H9 (cell line): ENCODE measurements around the gene SVOP. TPM values are rescaled to one million over a fixed set of nuclear protein-coding genes. Genes with fewer than 3 reads are reported as not detected.

Source experiments
- DNase-seq: peaks from one replicate; pipeline ENCODE4 v3.0.0-alpha.2; 2017
- H2AFZ ChIP-seq: one replicate; pipeline ENCODE4 v1.6.1; 2013; ENCODE audit warnings: mild to moderate bottlenecking, low read length, control low read depth, moderate library complexity
- H2AK5ac ChIP-seq: 2 replicates; pipeline ENCODE4 v1.6.1; 2013; ENCODE audit warnings: low read length, control low read depth, mixed read lengths; ENCODE audit not compliant: insufficient read length
- H2BK120ac ChIP-seq: one replicate; pipeline ENCODE4 v1.6.1; 2013; ENCODE audit warnings: low read depth, mild to moderate bottlenecking, low read length, control low read depth, inconsistent platforms; ENCODE audit not compliant: poor library complexity, severe bottlenecking
- H2BK12ac ChIP-seq: 2 replicates; pipeline ENCODE4 v1.6.1; 2013; ENCODE audit warnings: low read length, control low read depth, mixed read lengths, low read depth; ENCODE audit not compliant: insufficient read length
- H2BK15ac ChIP-seq: 2 replicates; pipeline ENCODE4 v1.6.1; 2013; ENCODE audit warnings: low read depth, low read length, control low read depth
- H2BK20ac ChIP-seq: one replicate; pipeline ENCODE4 v1.6.1; 2013; ENCODE audit warnings: low read depth, mild to moderate bottlenecking, low read length, control low read depth, inconsistent platforms; ENCODE audit not compliant: poor library complexity, severe bottlenecking
- H2BK5ac ChIP-seq: 2 replicates; pipeline ENCODE4 v1.6.1; 2013; ENCODE audit warnings: low read length, control low read depth, mixed read lengths; ENCODE audit not compliant: insufficient read length
- H3K14ac ChIP-seq: 2 replicates; pipeline ENCODE4 v1.6.1; 2013; ENCODE audit warnings: low read length, control low read depth; ENCODE audit not compliant: insufficient read depth
- H3K18ac ChIP-seq: 2 replicates; pipeline ENCODE4 v1.6.1; 2013; ENCODE audit warnings: low read depth, mild to moderate bottlenecking, mixed read lengths, low read length, control low read depth; ENCODE audit not compliant: insufficient read length
- H3K23ac ChIP-seq: 2 replicates; pipeline ENCODE4 v1.6.1; 2013; ENCODE audit warnings: low read length, control low read depth, mixed read lengths, low read depth; ENCODE audit not compliant: insufficient read length
- H3K23me2 ChIP-seq: 2 replicates; pipeline ENCODE4 v1.6.1; 2013; ENCODE audit warnings: low read depth, mild to moderate bottlenecking, mixed read lengths, low read length, control low read depth; ENCODE audit not compliant: insufficient read length, poor library complexity, severe bottlenecking
- H3K27ac ChIP-seq: 2 replicates; pipeline ENCODE4 v1.5.1; 2013; ENCODE audit warnings: low read length, control low read depth, mixed read lengths, low read depth; ENCODE audit not compliant: insufficient read length
- H3K27me3 ChIP-seq: 2 replicates; pipeline ENCODE4 v1.6.1; 2013; ENCODE audit warnings: low read length, control low read depth, inconsistent platforms; ENCODE audit not compliant: insufficient read depth
- H3K4ac ChIP-seq: 2 replicates; pipeline ENCODE4 v1.6.1; 2013; ENCODE audit warnings: low read depth, mild to moderate bottlenecking, control low read depth, inconsistent platforms, low read length, moderate library complexity
- H3K4me1 ChIP-seq: 2 replicates; pipeline ENCODE4 v1.6.1; 2013; ENCODE audit warnings: low read length, control low read depth, inconsistent platforms; ENCODE audit not compliant: insufficient read depth
- H3K4me2 ChIP-seq: 2 replicates; pipeline ENCODE4 v1.6.1; 2013; ENCODE audit warnings: low read length, control low read depth, mixed read lengths; ENCODE audit not compliant: insufficient read length, insufficient read depth
- H3K56ac ChIP-seq: 2 replicates; pipeline ENCODE4 v1.6.1; 2013; ENCODE audit warnings: low read depth, mild to moderate bottlenecking, mixed read lengths, low read length, control low read depth; ENCODE audit not compliant: insufficient read length
- H3K79me1 ChIP-seq: 2 replicates; pipeline ENCODE4 v1.6.1; 2013; ENCODE audit warnings: low read depth, mild to moderate bottlenecking, moderate library complexity, low read length, control low read depth, inconsistent platforms; ENCODE audit not compliant: insufficient read depth, poor library complexity, severe bottlenecking
- H3K79me2 ChIP-seq: 2 replicates; pipeline ENCODE4 v1.6.1; 2013; ENCODE audit warnings: low read length, control low read depth, inconsistent platforms; ENCODE audit not compliant: insufficient read depth
- H3K9ac ChIP-seq: 2 replicates; pipeline ENCODE4 v1.6.1; 2013; ENCODE audit warnings: low read length, control low read depth, mixed read lengths; ENCODE audit not compliant: insufficient read length; ENCODE audit errors: extremely low read depth
- H3K9me3 ChIP-seq: one replicate; pipeline ENCODE4 v1.6.1; 2013; ENCODE audit warnings: low read depth, low read length, inconsistent platforms; ENCODE audit not compliant: control insufficient read depth
- H3T11ph ChIP-seq: one replicate; pipeline ENCODE4 v1.6.1; 2013; ENCODE audit warnings: mild to moderate bottlenecking, low read length, control low read depth, inconsistent platforms
- H4K20me1 ChIP-seq: one replicate; pipeline ENCODE4 v1.6.1; 2013; ENCODE audit not compliant: control insufficient read depth, insufficient read length, insufficient read depth
- H4K5ac ChIP-seq: 2 replicates; pipeline ENCODE4 v1.6.1; 2013; ENCODE audit warnings: low read depth, mild to moderate bottlenecking, mixed read lengths, low read length, control low read depth; ENCODE audit not compliant: insufficient read length
- H4K8ac ChIP-seq: replicated peaks from 2 replicates; pipeline ENCODE4 v1.6.1; 2013; ENCODE audit warnings: low read length, control low read depth, mixed read lengths, low read depth; ENCODE audit not compliant: insufficient read length
- H4K91ac ChIP-seq: 2 replicates; pipeline ENCODE4 v1.6.1; 2013; ENCODE audit warnings: low read depth, mild to moderate bottlenecking, moderate library complexity, mixed read lengths, low read length, control low read depth; ENCODE audit not compliant: insufficient read length
- H3K27ac Mint-ChIP-seq, 3 experiments: 2 replicates in 2 of 3; 3 replicates in 1 of 3; pipeline ENCODE4 v1.8.0; 2020 to 2021; ENCODE audit warnings: mixed read lengths in 3 of 3, mild to moderate bottlenecking in 1 of 3, moderate library complexity in 1 of 3
- H3K27me3 Mint-ChIP-seq: 2 replicates; pipeline ENCODE4 v1.8.0; 2021; ENCODE audit warnings: low read depth, mild to moderate bottlenecking, moderate library complexity, mixed read lengths
- H3K36me3 Mint-ChIP-seq, 3 experiments: 2 replicates in 2 of 3; 3 replicates in 1 of 3; pipeline ENCODE4 v1.8.0; 2020 to 2021; ENCODE audit warnings: low read depth in 3 of 3, mixed read lengths in 3 of 3; ENCODE audit not compliant: insufficient read depth in 1 of 3
- H3K4me1 Mint-ChIP-seq, 2 experiments: 2 replicates each; pipeline ENCODE4 v1.8.0; 2020; ENCODE audit warnings: mixed read lengths in 2 of 2
- H3K4me3 Mint-ChIP-seq, 2 experiments: 2 replicates in 1 of 2; 3 replicates in 1 of 2; pipeline ENCODE4 v1.8.0; 2020 to 2021; ENCODE audit warnings: mild to moderate bottlenecking in 2 of 2, mixed read lengths in 2 of 2, moderate library complexity in 1 of 2
- H3K9me3 Mint-ChIP-seq, 2 experiments: 2 replicates in 1 of 2; 3 replicates in 1 of 2; pipeline ENCODE4 v1.8.0; 2020; ENCODE audit warnings: mild to moderate bottlenecking in 2 of 2, mixed read lengths in 2 of 2, moderate library complexity in 1 of 2
- WGBS: extraction: QIAGEN DNeasy Blood & Tissue Kit; methylation state at CpG from one replicate; pipeline ENCODE4 v1.1.7; 2013; ENCODE audit warnings: missing lambda C conversion rate, low lambda C conversion rate, mixed read lengths; ENCODE audit not compliant: insufficient read length; ENCODE audit errors: extremely low coverage; 5-methylcytosine and 5-hydroxymethylcytosine counted together
- total RNA-seq: library from RNA; stranded (reverse); gene quantifications from 2 replicates; pipeline ENCODE4 v1.2.1, GENCODE V29; 2021
- TF ChIP-seq, protein P1 (sequence below): fragments of 200-600 bp; sonication (generic); conservative IDR thresholded peaks from 3 replicates; pipeline ENCODE4 v1.8.0; 2021; ENCODE audit warnings: antibody characterized with exemption, mild to moderate bottlenecking

The SVOP gene
- total RNA-seq, 1 experiment from 2014 or later = 0.15 TPM

DNA sequence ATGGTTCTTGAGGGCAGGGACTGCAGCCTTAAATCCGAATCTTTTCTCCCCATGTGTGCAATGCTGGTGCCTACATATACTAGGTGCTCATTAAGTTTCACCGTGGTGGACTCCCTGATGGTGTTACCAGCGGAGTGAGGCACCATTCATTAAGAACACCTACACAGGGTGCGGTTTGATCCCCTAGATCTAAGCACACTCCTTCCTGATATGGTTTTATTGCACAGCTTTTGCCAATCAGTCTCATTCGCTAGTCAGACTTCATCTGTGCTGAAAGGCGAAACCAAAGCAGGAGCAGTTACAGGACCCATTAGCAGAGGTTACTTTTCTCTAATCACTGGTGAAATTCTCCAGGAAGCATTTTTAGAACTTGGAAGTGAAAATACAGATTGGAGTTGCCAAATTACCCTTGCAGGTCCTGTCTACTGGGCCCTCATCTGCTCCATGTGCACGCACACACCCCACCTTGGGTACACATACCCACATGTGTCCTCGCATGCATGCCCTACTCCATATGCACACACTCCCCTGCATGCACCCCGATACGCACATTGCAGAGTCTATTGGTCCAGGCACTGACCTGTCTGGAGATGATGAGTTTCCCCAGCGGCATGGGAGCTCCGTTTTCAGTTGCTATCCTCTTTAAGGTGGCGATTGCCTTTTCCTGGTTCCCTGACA is 82.5 kb downstream of the SVOP start:
- no peak overlapping the region for H3K56ac ChIP-seq
- DNase-seq = no peak
- H3K27ac ChIP-seq = no peak overlapping the region
- H3K27me3 Mint-ChIP-seq = peaks cover 11% of the 10 kb centered on the region
- H3K79me2 ChIP-seq = no peaks in the 10 kb centered on the region
- no peak overlapping the region for H4K8ac ChIP-seq
- no peaks in the 10 kb centered on the region for H3K9me3 ChIP-seq
- no peaks in the 10 kb centered on the region for H4K20me1 ChIP-seq
- no peak overlapping the region for H3K4me2 ChIP-seq
- H3K27me3 ChIP-seq = no peaks in the 10 kb centered on the region
- no peak overlapping the region for H2BK15ac ChIP-seq
- H4K91ac ChIP-seq = no peak overlapping the region
- H3K9ac ChIP-seq = no peak overlapping the region
- H3K4me1 ChIP-seq = no peaks in the 10 kb centered on the region
- no peak overlapping the region for H3K4me3 Mint-ChIP-seq
- no peaks in the 10 kb centered on the region for H3K36me3 Mint-ChIP-seq
- TF ChIP-seq, protein P1, sequence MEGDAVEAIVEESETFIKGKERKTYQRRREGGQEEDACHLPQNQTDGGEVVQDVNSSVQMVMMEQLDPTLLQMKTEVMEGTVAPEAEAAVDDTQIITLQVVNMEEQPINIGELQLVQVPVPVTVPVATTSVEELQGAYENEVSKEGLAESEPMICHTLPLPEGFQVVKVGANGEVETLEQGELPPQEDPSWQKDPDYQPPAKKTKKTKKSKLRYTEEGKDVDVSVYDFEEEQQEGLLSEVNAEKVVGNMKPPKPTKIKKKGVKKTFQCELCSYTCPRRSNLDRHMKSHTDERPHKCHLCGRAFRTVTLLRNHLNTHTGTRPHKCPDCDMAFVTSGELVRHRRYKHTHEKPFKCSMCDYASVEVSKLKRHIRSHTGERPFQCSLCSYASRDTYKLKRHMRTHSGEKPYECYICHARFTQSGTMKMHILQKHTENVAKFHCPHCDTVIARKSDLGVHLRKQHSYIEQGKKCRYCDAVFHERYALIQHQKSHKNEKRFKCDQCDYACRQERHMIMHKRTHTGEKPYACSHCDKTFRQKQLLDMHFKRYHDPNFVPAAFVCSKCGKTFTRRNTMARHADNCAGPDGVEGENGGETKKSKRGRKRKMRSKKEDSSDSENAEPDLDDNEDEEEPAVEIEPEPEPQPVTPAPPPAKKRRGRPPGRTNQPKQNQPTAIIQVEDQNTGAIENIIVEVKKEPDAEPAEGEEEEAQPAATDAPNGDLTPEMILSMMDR = no peak
- H2AK5ac ChIP-seq = no peak overlapping the region
- no CpG with 5 or more reads among the region's 13 CpGs for WGBS
- H3K23me2 ChIP-seq = no peaks in the 10 kb centered on the region
- no peak overlapping the region for H3K23ac ChIP-seq
- no peak overlapping the region for H3T11ph ChIP-seq
- H3K4ac ChIP-seq = no peak overlapping the region
- no peak overlapping the region for H3K14ac ChIP-seq
- no peak overlapping the region for H2AFZ ChIP-seq
- no peaks in the 10 kb centered on the region for H3K79me1 ChIP-seq
- no peaks in the 10 kb centered on the region for H3K4me1 Mint-ChIP-seq
- no peak overlapping the region for H3K27ac Mint-ChIP-seq
- no peak overlapping the region for H2BK120ac ChIP-seq
- no peak overlapping the region for H4K5ac ChIP-seq
- H2BK5ac ChIP-seq = no peak overlapping the region
- H3K9me3 Mint-ChIP-seq = no peaks in the 10 kb centered on the region
- no peak overlapping the region for H2BK12ac ChIP-seq
- no peak overlapping the region for H2BK20ac ChIP-seq
- no peak overlapping the region for H3K18ac ChIP-seq
